Small intestine (tissue), 7 donors: Measurements from ENCODE around the gene MYO18B. TPM values are rescaled to one million over a fixed set of nuclear protein-coding genes. Genes with fewer than 3 reads are reported as not detected.

Experiments
- DNase-seq, 2 donors: peaks; one replicate each; pipeline versions ENCODE4 v3.0.0 to v3.0.0-alpha.2; 2013
- FAIRE-seq: peaks from 2 replicates; lab custom pipeline; 2012; peaks lifted over from hg19 to GRCh38; lab: Jason Lieb, UNC
- H3K27ac ChIP-seq, 3 donors: one replicate each; pipeline ENCODE4 v1.5.1; 2013; ENCODE audit warnings: low read length in 2 of 3, mild to moderate bottlenecking in 2 of 3, control low read depth in 1 of 3, inconsistent platforms in 1 of 3, low read depth in 1 of 3, moderate library complexity in 1 of 3
- H3K27me3 ChIP-seq, 3 donors: one replicate each; pipeline ENCODE4 v1.6.1; 2013; ENCODE audit warnings: low read length in 3 of 3, inconsistent platforms in 1 of 3; ENCODE audit not compliant: control insufficient read depth in 3 of 3, insufficient read depth in 3 of 3
- H3K36me3 ChIP-seq, 3 donors: one replicate each; pipeline ENCODE4 v1.6.1; 2013; ENCODE audit warnings: low read length in 3 of 3, inconsistent platforms in 1 of 3, low read depth in 1 of 3, mild to moderate bottlenecking in 1 of 3, moderate library complexity in 1 of 3; ENCODE audit not compliant: control insufficient read depth in 3 of 3, insufficient read depth in 2 of 3
- H3K4me1 ChIP-seq, 3 donors: one replicate each; pipeline ENCODE4 v1.6.1; 2013; ENCODE audit warnings: low read length in 2 of 3, inconsistent platforms in 1 of 3, low read depth in 1 of 3, mild to moderate bottlenecking in 1 of 3, moderate library complexity in 1 of 3; ENCODE audit not compliant: control insufficient read depth in 3 of 3, insufficient read depth in 2 of 3
- H3K4me3 ChIP-seq, 3 donors: one replicate each; pipeline ENCODE4 v1.5.1; 2013; ENCODE audit warnings: low read length in 3 of 3, control low read depth in 1 of 3, inconsistent platforms in 1 of 3, low read depth in 1 of 3, mild to moderate bottlenecking in 1 of 3, moderate library complexity in 1 of 3
- H3K9me3 ChIP-seq, 2 donors: one replicate each; pipeline ENCODE4 v1.6.1; 2013; ENCODE audit warnings: low read depth in 1 of 2, low read length in 1 of 2; ENCODE audit not compliant: control insufficient read depth in 2 of 2, insufficient read depth in 1 of 2
- WGBS, 3 donors: extraction: QIAGEN DNeasy Blood & Tissue Kit; methylation state at CpG; one replicate each; pipeline ENCODE4 v1.1.7; 2013; 5-methylcytosine and 5-hydroxymethylcytosine counted together
- polyA plus RNA-seq, 4 donors: library from polyadenylated mRNA; stranded (reverse) in 3 of 4; unstranded in 1 of 4; fragments of 200-250 nt in 3 of 4; fragments of 120-200 nt in 1 of 4; gene quantifications; one replicate each; pipeline versions ENCODE4 v1.2.1 to v1.2.3, GENCODE V29; 2013
- donor health status: healthy with polysubstance abuse.
- donor health status: control.
- donor health status: control.
- donor health status: Bipolar disorder and iron deficiency.
- donor health status: healthy.

MYO18B gene
- polyA plus RNA-seq, 4 donors: 0.01 to 1.1 (median 0.37) TPM

DNA sequence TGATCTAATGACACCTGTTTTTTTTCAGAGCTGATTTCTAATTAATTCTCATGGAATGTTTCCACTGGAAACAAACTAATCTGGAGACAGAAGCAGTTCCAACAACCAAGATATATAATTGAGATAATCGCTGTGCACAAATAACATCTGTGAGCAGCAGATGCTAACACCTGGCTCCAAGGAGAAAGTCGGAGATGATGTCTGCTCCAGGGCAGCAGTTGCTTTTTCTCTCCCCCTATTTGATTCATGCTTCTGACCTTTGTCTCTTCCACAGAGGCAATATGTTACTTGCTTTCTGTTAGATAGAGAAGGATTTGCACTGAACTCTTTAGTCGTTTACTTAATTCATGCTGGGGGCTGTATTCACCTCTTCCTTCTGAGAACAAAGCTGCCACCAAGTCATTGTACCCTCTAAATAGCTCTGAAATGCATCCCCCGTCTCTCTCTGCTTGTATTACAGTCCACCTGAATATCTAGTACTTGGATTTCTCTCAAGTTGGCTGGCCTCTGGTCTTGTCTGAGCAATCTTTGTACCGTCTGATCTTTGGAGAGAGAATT, 187.4 kb downstream of the MYO18B start:
- H3K27ac ChIP-seq: no peak overlapping the region
- no peak for FAIRE-seq
- H3K4me1 ChIP-seq: no peaks in the 10 kb centered on the region
- no peaks in the 10 kb centered on the region for H3K9me3 ChIP-seq
- H3K36me3 ChIP-seq: no peaks in the 10 kb centered on the region
- H3K27me3 ChIP-seq: peaks cover 0 to 4% (median 2%) of the 10 kb centered on the region in 3 donors
- DNase-seq: no peak
- 33 to 48% (median 46%) methylated on average over 5 of the region's 5 CpGs for WGBS, 3 donors
- no peak overlapping the region for H3K4me3 ChIP-seq

- Histone ChIP-seq H3K36me3 (no peaks in the 10 kb centered on the region), H3K27ac (no peak overlapping the region), H3K4me1 (no peaks in the 10 kb centered on the region), H3K4me3 (no peak overlapping the region), H3K27me3 (peaks cover 0 to 4% (median 2%) of the 10 kb centered on the region in 3 donors), H3K9me3 (no peaks in the 10 kb centered on the region)
- WGBS, 3 donors: 30 to 54% (median 46%) methylated on average over 4 of the region's 4 CpGs
- DNase-seq (no peak), FAIRE-seq (no peak)
Observed at GRCh38 chr22:25930083-25930482, 188.1 kb downstream of the MYO18B start.

GRCh38 chr22:25930788-25931310, 188.9 kb downstream of the MYO18B start:
- 25 to 56% (median 39%) methylated on average over 7 of the region's 7 CpGs for WGBS, 3 donors
- no peaks in the 10 kb centered on the region for H3K9me3 ChIP-seq
- H3K36me3 ChIP-seq: no peaks in the 10 kb centered on the region
- H3K27me3 ChIP-seq: peaks cover 0 to 4% (median 2%) of the 10 kb centered on the region in 3 donors
- no peak for FAIRE-seq
- DNase-seq: no peak
- H3K4me3 ChIP-seq: no peak overlapping the region
- no peak overlapping the region for H3K27ac ChIP-seq
- no peaks in the 10 kb centered on the region for H3K4me1 ChIP-seq

DNA sequence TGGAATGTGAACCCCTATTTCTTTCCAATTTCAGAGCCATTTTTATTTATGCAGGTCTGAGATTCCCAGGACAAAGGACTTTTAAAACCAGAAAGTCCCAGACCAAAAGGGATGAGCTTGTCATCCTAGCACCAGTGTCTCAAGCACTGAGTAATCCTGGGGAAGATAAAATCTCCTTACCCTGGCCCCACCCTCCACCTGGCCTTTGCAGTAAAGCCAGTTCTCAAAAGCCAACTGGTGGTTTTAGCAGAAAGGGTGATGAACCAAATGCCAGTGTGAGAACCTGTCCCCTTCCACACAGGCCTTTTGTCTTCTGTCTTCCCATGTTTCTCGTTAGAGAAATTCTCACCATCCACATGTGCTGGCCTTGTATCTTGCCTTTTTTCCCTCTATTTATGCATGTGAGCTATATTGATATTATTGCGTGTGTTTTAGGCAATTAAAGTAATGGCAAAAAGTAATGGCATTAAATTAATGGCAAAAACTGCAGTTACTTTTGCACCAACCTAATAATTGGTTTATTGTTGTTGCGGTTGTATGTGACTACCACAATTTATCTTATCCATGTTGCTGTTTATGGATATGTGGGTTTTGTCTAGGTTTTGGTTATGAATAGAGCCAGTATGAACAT, 191.3 kb downstream of the MYO18B start:
- no peaks in the 10 kb centered on the region for H3K36me3 ChIP-seq
- 78 to 86% (median 80%) methylated on average over 3 of the region's 3 CpGs for WGBS, 3 donors
- peaks cover 0 to 4% (median 2%) of the 10 kb centered on the region in 3 donors for H3K27me3 ChIP-seq
- no peaks in the 10 kb centered on the region for H3K4me1 ChIP-seq
- no peaks in the 10 kb centered on the region for H3K9me3 ChIP-seq
- H3K27ac ChIP-seq: no peak overlapping the region
- DNase-seq (no peak), FAIRE-seq (no peak)
- H3K4me3 ChIP-seq: no peak overlapping the region

- Histone ChIP-seq H3K4me1 (no peaks in the 10 kb centered on the region), H3K9me3 (no peaks in the 10 kb centered on the region), H3K36me3 (no peaks in the 10 kb centered on the region), H3K27ac (no peak overlapping the region), H3K27me3 (peaks cover 0 to 2% (median 0%) of the 10 kb centered on the region in 3 donors), H3K4me3 (no peak overlapping the region)
- FAIRE-seq (no peak), DNase-seq (no peak)
- 50 to 70% (median 70%) methylated on average over 7 of the region's 7 CpGs for WGBS, 3 donors
Observed at GRCh38 chr22:25935266-25936058, 193.5 kb downstream of the MYO18B start.

GRCh38 chr22:25938151-25938550, 196.2 kb downstream of the MYO18B start:
- H3K27ac ChIP-seq: no peak overlapping the region
- 42 to 89% (median 83%) methylated on average over 1 of the region's 1 CpG for WGBS, 3 donors
- H3K36me3 ChIP-seq: no peaks in the 10 kb centered on the region
- no peaks in the 10 kb centered on the region for H3K4me1 ChIP-seq
- no peak for FAIRE-seq
- H3K4me3 ChIP-seq: no peak overlapping the region
- no peaks in the 10 kb centered on the region for H3K27me3 ChIP-seq
- no peaks in the 10 kb centered on the region for H3K9me3 ChIP-seq
- DNase-seq: no peak

DNA sequence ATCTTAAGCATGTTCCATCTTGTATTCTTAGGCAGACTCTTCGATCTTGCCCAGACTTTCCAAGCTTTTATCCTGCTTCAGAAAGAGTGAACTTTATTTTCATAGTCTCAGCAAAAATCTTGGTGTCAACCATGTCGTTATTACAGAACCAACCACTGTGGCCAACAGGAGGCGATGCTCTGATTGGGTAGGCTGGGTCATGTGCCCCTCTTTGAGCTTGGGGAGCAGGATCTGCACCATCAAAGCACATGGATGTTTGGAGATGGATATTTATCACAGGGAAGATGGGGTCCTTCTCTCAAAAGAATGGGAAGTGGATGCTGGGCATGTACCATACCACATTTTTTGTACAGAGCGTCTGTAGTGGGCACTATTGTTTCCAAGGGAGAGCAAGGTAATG, 197.4 kb downstream of the MYO18B start:
- Histone ChIP-seq H3K4me3 (no peak overlapping the region), H3K4me1 (no peaks in the 10 kb centered on the region), H3K36me3 (no peaks in the 10 kb centered on the region), H3K27me3 (no peaks in the 10 kb centered on the region), H3K9me3 (no peaks in the 10 kb centered on the region), H3K27ac (no peak overlapping the region)
- WGBS, 3 donors: 84 to 90% (median 87%) methylated on average over 4 of the region's 4 CpGs
- no peak for DNase-seq
- FAIRE-seq: no peak

- Histone ChIP-seq H3K9me3 (no peaks in the 10 kb centered on the region), H3K4me3 (no peak overlapping the region), H3K27ac (no peak overlapping the region), H3K36me3 (no peaks in the 10 kb centered on the region), H3K27me3 (no peaks in the 10 kb centered on the region), H3K4me1 (no peaks in the 10 kb centered on the region)
- FAIRE-seq: no peak
- WGBS, 3 donors: 64 to 71% (median 68%) methylated on average over 2 of the region's 2 CpGs
- no peak for DNase-seq
Observed at GRCh38 chr22:25940479-25940878, 198.5 kb downstream of the MYO18B start.
